IMR-90 (cell line): ENCODE data around the gene ATXN7L2.

Source experiments
- TF ChIP-seq, protein P1 (sequence below): fragments of 150-350 bp; IDR thresholded peaks from 2 replicates; pipeline ENCODE4 v1.6.1; 2017; ENCODE audit warnings: mild to moderate bottlenecking, antibody characterized with exemption, low read length, low read depth
- TF ChIP-seq, protein P2 (sequence below): conservative IDR thresholded peaks from 2 replicates; pipeline ENCODE4 v1.5.1; 2012; ENCODE audit warnings: mild to moderate bottlenecking, low read depth, low read length, improper control_type of control experiment

DNA sequence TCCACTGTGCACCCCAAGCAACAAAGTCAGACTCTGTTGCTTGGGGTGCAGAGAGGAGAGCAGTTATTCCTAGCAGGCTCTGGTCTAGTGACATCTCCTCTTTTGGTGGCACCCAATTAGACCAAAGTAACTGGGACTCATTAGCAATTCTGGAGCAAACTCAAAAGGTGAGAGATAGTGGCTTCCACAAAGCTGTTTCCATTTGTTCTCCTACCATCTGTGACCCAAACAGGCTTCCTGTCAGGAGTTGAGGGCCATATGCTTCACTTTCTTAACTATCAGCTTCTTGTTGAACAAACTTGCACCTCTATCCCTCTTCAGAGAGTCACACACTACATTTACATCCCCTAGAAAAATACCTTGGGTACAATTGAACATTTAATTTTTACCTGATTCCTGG lies 1.5 kb upstream of the ATXN7L2 start:
- TF ChIP-seq, protein P1, sequence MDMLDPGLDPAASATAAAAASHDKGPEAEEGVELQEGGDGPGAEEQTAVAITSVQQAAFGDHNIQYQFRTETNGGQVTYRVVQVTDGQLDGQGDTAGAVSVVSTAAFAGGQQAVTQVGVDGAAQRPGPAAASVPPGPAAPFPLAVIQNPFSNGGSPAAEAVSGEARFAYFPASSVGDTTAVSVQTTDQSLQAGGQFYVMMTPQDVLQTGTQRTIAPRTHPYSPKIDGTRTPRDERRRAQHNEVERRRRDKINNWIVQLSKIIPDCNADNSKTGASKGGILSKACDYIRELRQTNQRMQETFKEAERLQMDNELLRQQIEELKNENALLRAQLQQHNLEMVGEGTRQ, result no peak
- TF ChIP-seq, protein P2, sequence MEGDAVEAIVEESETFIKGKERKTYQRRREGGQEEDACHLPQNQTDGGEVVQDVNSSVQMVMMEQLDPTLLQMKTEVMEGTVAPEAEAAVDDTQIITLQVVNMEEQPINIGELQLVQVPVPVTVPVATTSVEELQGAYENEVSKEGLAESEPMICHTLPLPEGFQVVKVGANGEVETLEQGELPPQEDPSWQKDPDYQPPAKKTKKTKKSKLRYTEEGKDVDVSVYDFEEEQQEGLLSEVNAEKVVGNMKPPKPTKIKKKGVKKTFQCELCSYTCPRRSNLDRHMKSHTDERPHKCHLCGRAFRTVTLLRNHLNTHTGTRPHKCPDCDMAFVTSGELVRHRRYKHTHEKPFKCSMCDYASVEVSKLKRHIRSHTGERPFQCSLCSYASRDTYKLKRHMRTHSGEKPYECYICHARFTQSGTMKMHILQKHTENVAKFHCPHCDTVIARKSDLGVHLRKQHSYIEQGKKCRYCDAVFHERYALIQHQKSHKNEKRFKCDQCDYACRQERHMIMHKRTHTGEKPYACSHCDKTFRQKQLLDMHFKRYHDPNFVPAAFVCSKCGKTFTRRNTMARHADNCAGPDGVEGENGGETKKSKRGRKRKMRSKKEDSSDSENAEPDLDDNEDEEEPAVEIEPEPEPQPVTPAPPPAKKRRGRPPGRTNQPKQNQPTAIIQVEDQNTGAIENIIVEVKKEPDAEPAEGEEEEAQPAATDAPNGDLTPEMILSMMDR, result no peak
